BE2C (cell line): ENCODE measurements around the gene ATP8B1.

Experiments used
- DNase-seq: peaks from one replicate; pipeline ENCODE4 v3.0.0-alpha.2; 2020
- H3K27me3 ChIP-seq: fragments of 250-450 bp; sonication (Bioruptor Pico); 2 replicates; pipeline ENCODE4 v1.5.1; 2020; ENCODE audit warnings: mild to moderate bottlenecking
- H3K36me3 ChIP-seq: fragments of 250-450 bp; sonication (Bioruptor Pico); 2 replicates; pipeline ENCODE4 v1.5.1; 2020; ENCODE audit warnings: mild to moderate bottlenecking
- H3K4me1 ChIP-seq: fragments of 250-450 bp; sonication (Bioruptor Pico); 2 replicates; pipeline ENCODE4 v1.5.1; 2020
- H3K4me3 ChIP-seq: 2 replicates; pipeline ENCODE4 v1.5.1; 2011; ENCODE audit warnings: low read depth, low read length
- H3K9me3 ChIP-seq: fragments of 250-450 bp; sonication (Bioruptor Pico); 2 replicates; pipeline ENCODE4 v1.5.1; 2020
- CTCF ChIP-seq: IDR thresholded peaks from 2 replicates; pipeline ENCODE4 v1.5.1; 2012; ENCODE audit warnings: mild to moderate bottlenecking, low read depth, low read length

The ATP8B1 gene

DNA sequence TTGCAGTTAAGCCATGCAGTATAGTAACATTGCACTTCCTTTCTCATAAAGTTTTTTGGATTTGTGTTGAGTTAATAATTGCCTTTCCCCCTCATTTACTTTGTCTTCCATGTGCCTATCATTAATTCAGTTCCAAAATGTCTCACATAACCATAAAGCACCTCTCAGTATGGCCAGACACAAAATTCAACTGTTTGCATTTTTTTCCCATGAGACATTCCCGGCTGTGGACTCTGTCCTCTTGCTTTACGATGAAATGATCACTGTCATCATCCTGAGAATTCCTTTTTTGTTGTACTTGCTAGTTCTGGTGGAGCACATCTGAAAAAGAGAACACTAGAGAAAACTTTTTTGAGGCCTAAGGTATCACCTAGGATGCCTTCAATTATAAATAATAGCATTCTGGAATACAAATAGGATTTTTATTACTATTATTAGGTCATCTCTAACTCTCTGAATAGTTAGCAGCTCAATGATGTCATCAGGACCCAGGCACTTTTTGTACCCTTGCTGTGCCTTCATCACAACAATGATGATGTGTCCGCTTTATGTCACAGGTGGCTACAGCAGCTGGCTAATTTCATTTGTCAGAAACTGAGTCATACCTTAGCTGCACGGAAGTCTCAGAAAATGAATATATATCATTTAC is 8.5 kb upstream of the ATP8B1 start:
- H3K36me3 ChIP-seq = no peaks in the 10 kb centered on the region
- TF ChIP-seq CTCF = no peak
- no peak for DNase-seq
- H3K9me3 ChIP-seq = no peaks in the 10 kb centered on the region
- no peak overlapping the region for H3K4me3 ChIP-seq
- H3K27me3 ChIP-seq = no peaks in the 10 kb centered on the region
- H3K4me1 ChIP-seq = no peaks in the 10 kb centered on the region

DNA sequence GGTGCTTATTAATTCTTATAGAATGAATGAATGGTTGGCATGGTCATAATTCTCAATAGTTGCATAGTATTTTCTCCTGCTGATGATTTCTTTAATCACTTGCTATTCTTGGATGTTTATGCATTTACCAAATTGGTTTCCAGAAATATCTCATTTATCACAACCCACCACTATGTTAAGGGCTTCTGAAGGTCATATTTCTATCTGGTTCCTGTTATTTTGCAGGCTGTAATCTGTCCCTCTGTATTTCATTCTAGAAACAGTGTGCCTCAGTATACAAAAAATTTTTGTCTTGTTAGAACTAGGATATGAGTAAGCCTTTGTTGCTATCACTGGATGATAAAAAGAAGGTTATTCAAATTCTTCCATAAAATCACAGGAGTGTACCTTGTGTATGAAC is 6.1 kb upstream of the ATP8B1 start:
- TF ChIP-seq CTCF = no peak
- H3K4me1 ChIP-seq = no peaks in the 10 kb centered on the region
- H3K36me3 ChIP-seq = no peaks in the 10 kb centered on the region

DNA sequence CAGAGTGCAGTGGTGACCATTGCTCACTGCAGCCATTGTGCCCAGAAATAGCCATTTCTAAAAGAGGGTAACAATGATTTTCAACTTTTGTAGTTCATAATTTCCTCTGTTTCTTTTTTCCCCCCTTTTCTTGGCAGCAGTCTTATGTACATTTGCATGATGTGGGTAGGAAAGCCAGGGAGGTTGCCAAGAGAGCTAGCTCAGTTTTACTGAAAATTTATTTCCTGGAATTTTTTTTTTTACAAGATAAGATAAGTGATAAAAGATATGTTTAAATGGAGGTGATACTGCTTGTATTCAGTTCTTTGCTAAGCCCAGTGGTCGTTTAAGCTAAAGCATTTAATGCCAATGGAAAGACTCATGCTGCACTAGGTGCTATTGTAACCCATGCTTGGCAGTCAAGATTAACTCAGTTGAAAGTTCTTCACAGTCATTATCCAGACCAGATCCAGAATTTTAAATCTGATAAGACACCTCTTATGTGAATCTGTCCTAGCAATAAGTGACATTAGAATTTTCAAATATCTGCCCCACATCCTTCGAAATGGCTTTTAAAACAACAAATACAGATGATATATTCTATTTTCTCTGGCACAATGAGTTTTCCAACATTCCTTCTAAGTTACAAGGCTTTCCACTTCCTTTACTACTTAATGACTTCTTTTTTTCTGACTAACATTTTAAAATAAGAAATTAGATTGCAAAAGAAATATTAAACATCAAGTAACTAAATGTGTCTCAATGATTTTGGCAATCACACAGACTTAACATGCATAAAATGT is 4.4 kb upstream of the ATP8B1 start:
- Histone ChIP-seq H3K9me3 (no peaks in the 10 kb centered on the region), H3K27me3 (peaks cover 19% of the 10 kb centered on the region), H3K36me3 (no peaks in the 10 kb centered on the region), H3K4me1 (no peaks in the 10 kb centered on the region), H3K4me3 (no peak overlapping the region)
- no peak for DNase-seq
- TF ChIP-seq CTCF = no peak

More for the DNA sequence above, 6.1 kb upstream of the ATP8B1 start:
- no peak for DNase-seq
- Histone ChIP-seq H3K27me3 (peaks cover 2% of the 10 kb centered on the region), H3K9me3 (no peaks in the 10 kb centered on the region), H3K4me3 (no peak overlapping the region)

GRCh38 chr18:57806978-57807285 is 3.8 kb upstream of the ATP8B1 start:
- Histone ChIP-seq H3K4me1 (no peaks in the 10 kb centered on the region), H3K9me3 (no peaks in the 10 kb centered on the region), H3K4me3 (no peak overlapping the region), H3K36me3 (no peaks in the 10 kb centered on the region), H3K27me3 (peaks cover 25% of the 10 kb centered on the region)
- TF ChIP-seq CTCF = no peak
- no peak for DNase-seq

- no peak for TF ChIP-seq CTCF
- Histone ChIP-seq H3K27me3 (peaks cover 30% of the 10 kb centered on the region), H3K36me3 (no peaks in the 10 kb centered on the region), H3K4me3 (no peak overlapping the region), H3K9me3 (no peaks in the 10 kb centered on the region), H3K4me1 (no peaks in the 10 kb centered on the region)
- no peak for DNase-seq
Measured at GRCh38 chr18:57806201-57806977, 3.3 kb upstream of the ATP8B1 start.
